ENCODE results near the gene ENPP6. TPM values are rescaled to one million over a fixed set of nuclear protein-coding genes. Genes with fewer than 3 reads are reported as not detected.

Gene ENPP6
- total and polyA plus RNA-seq, 2 donors (not counting 1 experiment from before 2014, with no cell fraction given), result 0.01 TPM; not detected in 1

DNA sequence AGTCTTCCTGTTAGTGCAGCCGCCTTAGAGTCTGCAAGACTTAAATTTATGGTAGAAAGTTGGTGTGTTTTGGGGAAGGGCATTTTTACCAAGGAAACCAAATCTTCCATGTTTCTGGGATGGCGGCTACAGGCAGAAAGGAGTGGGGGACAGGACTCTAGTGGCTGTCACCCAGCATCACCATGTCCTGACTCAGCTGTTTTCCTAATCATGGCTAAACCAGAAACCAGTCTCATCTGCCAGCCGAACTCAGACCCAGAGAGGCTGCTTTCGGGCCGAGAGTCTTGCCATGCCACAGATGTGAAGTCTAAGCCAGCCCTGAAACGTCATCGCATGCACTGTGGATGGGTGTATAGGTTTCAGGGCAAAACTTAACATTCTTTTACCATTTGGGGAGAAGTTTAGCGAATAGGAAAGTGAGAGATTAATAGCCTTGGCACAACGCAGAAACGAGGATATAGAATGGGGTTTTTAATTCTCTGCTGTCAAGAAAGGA, 109.6 kb downstream of the ENPP6 start:
- Histone ChIP-seq H3K4me1 (ENCODE audit: control insufficient read depth in 2 of 2, insufficient read depth in 2 of 2, low read length in 2 of 2) (no peaks in the 10 kb centered on the region), H3K9ac (ENCODE audit: low read length) (no peak overlapping the region), H3K4me3 (ENCODE audit: control extremely low read depth in 1 of 5, extremely low read depth in 1 of 5, insufficient read depth in 1 of 5, low read depth in 2 of 5, low read length in 4 of 5) (no peak overlapping the region), H3K4me2 (replicated peaks; ENCODE audit: low read depth, low read length, poor library complexity, severe bottlenecking) (no peak overlapping the region), H2AFZ (ENCODE audit: insufficient read depth, low read depth, low read length, poor library complexity, severe bottlenecking) (no peak overlapping the region), H3K27ac (ENCODE audit: low read length in 2 of 2) (no peak overlapping the region), H3K79me2 (ENCODE audit: control insufficient read depth, insufficient read depth, low read length) (no peaks in the 10 kb centered on the region), H3K36me3 (replicated peaks in 1 of 2; ENCODE audit: control extremely low read depth in 1 of 2, control insufficient read depth in 1 of 2, extremely low read depth in 1 of 2, insufficient read depth in 2 of 2, low read length in 1 of 2) (no peaks in the 10 kb centered on the region), H3K27me3 (replicated peaks in 1 of 4; ENCODE audit: control extremely low read depth in 1 of 4, control insufficient read depth in 3 of 4, insufficient read depth in 4 of 4, low read length in 3 of 4) (no peaks in the 10 kb centered on the region), H3K9me3 (ENCODE audit: control extremely low read depth in 1 of 3, control insufficient read depth in 2 of 3, insufficient read depth in 1 of 3, low read length in 2 of 3) (peaks cover 0 to 20% (median 0%) of the 10 kb centered on the region in 3 donors), H4K20me1 (ENCODE audit: control insufficient read depth, insufficient read depth, low read length, poor library complexity, severe bottlenecking) (no peaks in the 10 kb centered on the region)
- DNase-seq (no peak), ATAC-seq (ENCODE audit: low read depth) (no peak)
- Mint-ChIP-seq H3K4me3 (no peak overlapping the region), H3K9me3 (ENCODE audit: insufficient read depth) (peaks cover 3% of the 10 kb centered on the region), H3K4me1 (no peaks in the 10 kb centered on the region), H3K27me3 (peaks cover 11% of the 10 kb centered on the region), H3K27ac (no peak overlapping the region)
- ChIA-PET POLR2A (no interaction called here), CTCF (no interaction called here)
- intact Hi-C loops (cut with micrococcal nuclease), result no loop called here
- whole genome bisulfite sequencing (ENCODE audit: insufficient coverage), result 92% methylated on average over 5 of the region's 10 CpGs
- TF ChIP-seq EZH2 (IDR thresholded peaks at IDR 0.05; ENCODE audit: borderline replicate concordance, insufficient read depth, low read depth, low read length, poor library complexity, severe bottlenecking), result no peak

DNA sequence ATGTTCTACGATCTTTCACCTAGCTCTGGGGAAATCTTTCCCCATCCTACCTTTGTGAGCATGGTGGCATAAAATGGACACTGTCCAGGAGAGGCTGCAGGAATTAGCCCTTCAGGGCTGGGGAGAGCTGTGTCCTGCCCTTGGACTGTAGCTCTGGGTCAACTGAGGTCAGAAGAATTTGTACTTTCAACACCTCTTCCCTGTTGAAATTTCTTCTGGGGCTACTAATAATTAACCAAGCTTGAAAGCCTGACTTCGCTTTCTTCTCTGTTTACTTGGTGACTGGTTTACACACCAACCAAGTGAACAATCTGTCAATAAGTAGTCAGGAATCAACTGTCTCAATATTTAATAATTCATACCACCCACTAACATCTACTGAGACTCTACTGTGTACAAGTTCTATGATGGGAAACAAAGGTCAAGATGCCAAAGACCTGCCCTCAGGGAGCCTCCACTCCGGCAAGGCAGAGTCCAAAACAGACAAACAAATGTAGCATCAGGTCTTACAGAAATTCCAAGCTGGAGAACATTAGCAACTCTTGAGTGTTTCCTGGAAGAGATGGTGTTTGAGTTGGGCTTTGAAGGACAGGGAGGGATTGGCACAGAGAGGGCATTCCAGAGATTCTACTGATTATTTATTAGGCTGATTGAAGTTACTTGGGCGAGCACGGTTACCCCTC, 113.1 kb downstream of the ENPP6 start:
- H3K36me3 ChIP-seq (replicated peaks in 1 of 2; ENCODE audit: control extremely low read depth in 1 of 2, control insufficient read depth in 1 of 2, extremely low read depth in 1 of 2, insufficient read depth in 2 of 2, low read length in 1 of 2), result no peaks in the 10 kb centered on the region
- H3K9me3 ChIP-seq (ENCODE audit: control extremely low read depth in 1 of 3, control insufficient read depth in 2 of 3, insufficient read depth in 1 of 3, low read length in 2 of 3), result peaks cover 0 to 10% (median 0%) of the 10 kb centered on the region in 3 donors
- ChIA-PET POLR2A (no interaction called here), CTCF (no interaction called here)
- H3K9me3 Mint-ChIP-seq (ENCODE audit: insufficient read depth), result peaks cover 2% of the 10 kb centered on the region
- no peak overlapping the region for H3K9ac ChIP-seq (ENCODE audit: low read length)
- intact Hi-C loops (cut with micrococcal nuclease), result no loop called here
- H3K4me1 Mint-ChIP-seq, result no peaks in the 10 kb centered on the region
- H3K4me1 ChIP-seq (ENCODE audit: control insufficient read depth in 2 of 2, insufficient read depth in 2 of 2, low read length in 2 of 2), result no peaks in the 10 kb centered on the region
- no peak overlapping the region for H3K4me2 ChIP-seq (replicated peaks; ENCODE audit: low read depth, low read length, poor library complexity, severe bottlenecking)
- H3K27ac Mint-ChIP-seq, result no peak overlapping the region
- no peak overlapping the region for H2AFZ ChIP-seq (ENCODE audit: insufficient read depth, low read depth, low read length, poor library complexity, severe bottlenecking)
- H3K27ac ChIP-seq (ENCODE audit: low read length in 2 of 2), result no peak overlapping the region
- TF ChIP-seq, protein P1, sequence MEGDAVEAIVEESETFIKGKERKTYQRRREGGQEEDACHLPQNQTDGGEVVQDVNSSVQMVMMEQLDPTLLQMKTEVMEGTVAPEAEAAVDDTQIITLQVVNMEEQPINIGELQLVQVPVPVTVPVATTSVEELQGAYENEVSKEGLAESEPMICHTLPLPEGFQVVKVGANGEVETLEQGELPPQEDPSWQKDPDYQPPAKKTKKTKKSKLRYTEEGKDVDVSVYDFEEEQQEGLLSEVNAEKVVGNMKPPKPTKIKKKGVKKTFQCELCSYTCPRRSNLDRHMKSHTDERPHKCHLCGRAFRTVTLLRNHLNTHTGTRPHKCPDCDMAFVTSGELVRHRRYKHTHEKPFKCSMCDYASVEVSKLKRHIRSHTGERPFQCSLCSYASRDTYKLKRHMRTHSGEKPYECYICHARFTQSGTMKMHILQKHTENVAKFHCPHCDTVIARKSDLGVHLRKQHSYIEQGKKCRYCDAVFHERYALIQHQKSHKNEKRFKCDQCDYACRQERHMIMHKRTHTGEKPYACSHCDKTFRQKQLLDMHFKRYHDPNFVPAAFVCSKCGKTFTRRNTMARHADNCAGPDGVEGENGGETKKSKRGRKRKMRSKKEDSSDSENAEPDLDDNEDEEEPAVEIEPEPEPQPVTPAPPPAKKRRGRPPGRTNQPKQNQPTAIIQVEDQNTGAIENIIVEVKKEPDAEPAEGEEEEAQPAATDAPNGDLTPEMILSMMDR (IDR thresholded peaks at IDR 0.05), result no peak
- TF ChIP-seq EZH2 (IDR thresholded peaks at IDR 0.05; ENCODE audit: borderline replicate concordance, insufficient read depth, low read depth, low read length, poor library complexity, severe bottlenecking), result no peak
- ATAC-seq (ENCODE audit: low read depth) (no peak), DNase-seq (no peak)
- no peaks in the 10 kb centered on the region for H3K27me3 ChIP-seq (replicated peaks in 1 of 4; ENCODE audit: control extremely low read depth in 1 of 4, control insufficient read depth in 3 of 4, insufficient read depth in 4 of 4, low read length in 3 of 4)
- H3K27me3 Mint-ChIP-seq, result peaks cover 18% of the 10 kb centered on the region
- H3K79me2 ChIP-seq (ENCODE audit: control insufficient read depth, insufficient read depth, low read length), result no peaks in the 10 kb centered on the region
- no peaks in the 10 kb centered on the region for H4K20me1 ChIP-seq (ENCODE audit: control insufficient read depth, insufficient read depth, low read length, poor library complexity, severe bottlenecking)
- WGBS (ENCODE audit: insufficient coverage), result 100% methylated on average over 2 of the region's 5 CpGs
- H3K4me3 ChIP-seq (ENCODE audit: control extremely low read depth in 1 of 5, extremely low read depth in 1 of 5, insufficient read depth in 1 of 5, low read depth in 2 of 5, low read length in 4 of 5), result no peak overlapping the region
- H3K4me3 Mint-ChIP-seq, result no peak overlapping the region
